CD4-positive, alpha-beta T cell (primary cell): ENCODE results near the gene PKLR. TPM values are rescaled to one million over a fixed set of nuclear protein-coding genes. Genes with fewer than 3 reads are reported as not detected.
"Not testable (repeated sequence)": the region's sequence is repeated elsewhere in the genome, so short reads cannot be mapped to it uniquely, and the experiment has no call there.

Experiments used
- ATAC-seq: fragments of 200-7000 bp; cut with Tn5 transposase; one replicate; pipeline ENCODE4 v1.10.0; 2022; ENCODE audit warnings: mild to moderate bottlenecking; ENCODE audit not compliant: poor library complexity
- CTCF ChIA-PET: fragments of 350-600 bp; sonication (Branson Sonifier 250); formaldehyde crosslinking; loops from one replicate; lab custom pipeline; 2021; ENCODE audit warnings: antibody characterized with exemption, inconsistent platforms; lab: Charles Lee
- POLR2A ChIA-PET: fragments of 350-600 bp; sonication (Branson Sonifier 250); formaldehyde crosslinking; loops from one replicate; lab custom pipeline; 2021; ENCODE audit warnings: antibody characterized with exemption, inconsistent platforms; lab: Charles Lee
- DNase-seq, 14 experiments: peaks; one replicate each; pipeline ENCODE4 v3.0.0-alpha.2; 2013 to 2020; ENCODE audit warnings: mixed read lengths in 2 of 14
- H3K27ac ChIP-seq, 2 donors: one replicate each; pipeline versions ENCODE4 v1.5.1 to v1.7.0; 2013; ENCODE audit warnings: low read length in 2 of 2, low read depth in 1 of 2, mild to moderate bottlenecking in 1 of 2
- H3K27me3 ChIP-seq, 2 experiments: 1 replicate in 1 of 2; 2 replicates in 1 of 2; pipeline versions ENCODE4 v1.6.1 to v1.7.0; 2013; ENCODE audit warnings: low read length in 2 of 2, control low read depth in 1 of 2, mild to moderate bottlenecking in 1 of 2, moderate library complexity in 1 of 2; ENCODE audit not compliant: insufficient read depth in 2 of 2, control insufficient read depth in 1 of 2
- H3K36me3 ChIP-seq: one replicate; pipeline ENCODE4 v1.6.1; 2013; ENCODE audit warnings: low read length, control low read depth; ENCODE audit not compliant: insufficient read depth
- H3K4me1 ChIP-seq: one replicate; pipeline ENCODE4 v1.6.1; 2013; ENCODE audit warnings: low read length, control low read depth; ENCODE audit not compliant: insufficient read depth
- H3K4me3 ChIP-seq: one replicate; pipeline ENCODE4 v1.5.1; 2013; ENCODE audit warnings: mild to moderate bottlenecking, low read length, moderate library complexity
- H3K9me3 ChIP-seq, 2 experiments: 1 replicate in 1 of 2; 2 replicates in 1 of 2; pipeline versions ENCODE4 v1.6.1 to v1.7.0; 2013; ENCODE audit warnings: low read length in 2 of 2, mild to moderate bottlenecking in 2 of 2, control low read depth in 1 of 2, moderate library complexity in 1 of 2; ENCODE audit not compliant: control insufficient read depth in 1 of 2, insufficient read depth in 1 of 2
- H3K27ac Mint-ChIP-seq: one replicate; pipeline ENCODE4 v1.8.0; 2020; ENCODE audit warnings: mixed read lengths
- H3K27me3 Mint-ChIP-seq: one replicate; pipeline ENCODE4 v1.8.0; 2021; ENCODE audit warnings: mixed read lengths
- H3K36me3 Mint-ChIP-seq: one replicate; pipeline ENCODE4 v1.8.0; 2021; ENCODE audit warnings: low read depth, mixed read lengths
- H3K4me1 Mint-ChIP-seq: one replicate; pipeline ENCODE4 v1.8.0; 2021; ENCODE audit warnings: low read depth, mixed read lengths
- H3K4me3 Mint-ChIP-seq: one replicate; pipeline ENCODE4 v1.8.0; 2020; ENCODE audit warnings: mild to moderate bottlenecking, mixed read lengths
- H3K9me3 Mint-ChIP-seq: one replicate; pipeline ENCODE4 v1.8.0; 2020; ENCODE audit warnings: mixed read lengths
- intact Hi-C, 2 experiments: fragments of 100-400 bp; cut with DNase I in 1 of 2; cut with micrococcal nuclease in 1 of 2; formaldehyde crosslinking; loops; one replicate each; pipeline versions ENCODE4 v1.15.1 to v1.9.0; 2023 to 2025; cut with DNase I, micrococcal nuclease
- total RNA-seq, 174 experiments: library from RNA in 2 of 174; stranded (reverse) in 2 of 174; gene quantifications; one replicate each; pipeline ENCODE4 v1.2.3 and lab custom pipeline; 2021 to 2026
- TF ChIP-seq, protein P1 (sequence below): fragments of 200-600 bp; IDR thresholded peaks from one replicate; pipeline ENCODE4 v1.8.0; 2022; ENCODE audit warnings: antibody characterized with exemption, mild to moderate bottlenecking

PKLR gene
- total RNA-seq, 2 experiments from 2014 or later, result not detected

GRCh38 chr1:155295183-155295941 lies 5.9 kb downstream of the PKLR start:
- H3K4me3 Mint-ChIP-seq, result no peak overlapping the region
- peaks cover 13% of the 10 kb centered on the region for H3K4me1 ChIP-seq
- H3K36me3 Mint-ChIP-seq, result no peaks in the 10 kb centered on the region
- intact Hi-C loops, result no loop called here
- H3K9me3 Mint-ChIP-seq, result no peaks in the 10 kb centered on the region
- H3K4me3 ChIP-seq, result no peak overlapping the region
- no peaks in the 10 kb centered on the region for H3K4me1 Mint-ChIP-seq
- POLR2A ChIA-PET, result no interaction called here
- H3K27me3 Mint-ChIP-seq, result peaks cover 35% of the 10 kb centered on the region
- CTCF ChIA-PET, result no interaction called here
- H3K27ac Mint-ChIP-seq, result no peak overlapping the region
- TF ChIP-seq, protein P1, sequence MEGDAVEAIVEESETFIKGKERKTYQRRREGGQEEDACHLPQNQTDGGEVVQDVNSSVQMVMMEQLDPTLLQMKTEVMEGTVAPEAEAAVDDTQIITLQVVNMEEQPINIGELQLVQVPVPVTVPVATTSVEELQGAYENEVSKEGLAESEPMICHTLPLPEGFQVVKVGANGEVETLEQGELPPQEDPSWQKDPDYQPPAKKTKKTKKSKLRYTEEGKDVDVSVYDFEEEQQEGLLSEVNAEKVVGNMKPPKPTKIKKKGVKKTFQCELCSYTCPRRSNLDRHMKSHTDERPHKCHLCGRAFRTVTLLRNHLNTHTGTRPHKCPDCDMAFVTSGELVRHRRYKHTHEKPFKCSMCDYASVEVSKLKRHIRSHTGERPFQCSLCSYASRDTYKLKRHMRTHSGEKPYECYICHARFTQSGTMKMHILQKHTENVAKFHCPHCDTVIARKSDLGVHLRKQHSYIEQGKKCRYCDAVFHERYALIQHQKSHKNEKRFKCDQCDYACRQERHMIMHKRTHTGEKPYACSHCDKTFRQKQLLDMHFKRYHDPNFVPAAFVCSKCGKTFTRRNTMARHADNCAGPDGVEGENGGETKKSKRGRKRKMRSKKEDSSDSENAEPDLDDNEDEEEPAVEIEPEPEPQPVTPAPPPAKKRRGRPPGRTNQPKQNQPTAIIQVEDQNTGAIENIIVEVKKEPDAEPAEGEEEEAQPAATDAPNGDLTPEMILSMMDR, result no peak
- peaks cover 25 to 28% of the 10 kb centered on the region in 2 experiments for H3K27me3 ChIP-seq
- ATAC-seq, result no peak
- no peak overlapping the region for H3K27ac ChIP-seq
- no peaks in the 10 kb centered on the region for H3K36me3 ChIP-seq
- no peak for DNase-seq
- peaks cover 0 to 18% of the 10 kb centered on the region in 2 experiments for H3K9me3 ChIP-seq

DNA sequence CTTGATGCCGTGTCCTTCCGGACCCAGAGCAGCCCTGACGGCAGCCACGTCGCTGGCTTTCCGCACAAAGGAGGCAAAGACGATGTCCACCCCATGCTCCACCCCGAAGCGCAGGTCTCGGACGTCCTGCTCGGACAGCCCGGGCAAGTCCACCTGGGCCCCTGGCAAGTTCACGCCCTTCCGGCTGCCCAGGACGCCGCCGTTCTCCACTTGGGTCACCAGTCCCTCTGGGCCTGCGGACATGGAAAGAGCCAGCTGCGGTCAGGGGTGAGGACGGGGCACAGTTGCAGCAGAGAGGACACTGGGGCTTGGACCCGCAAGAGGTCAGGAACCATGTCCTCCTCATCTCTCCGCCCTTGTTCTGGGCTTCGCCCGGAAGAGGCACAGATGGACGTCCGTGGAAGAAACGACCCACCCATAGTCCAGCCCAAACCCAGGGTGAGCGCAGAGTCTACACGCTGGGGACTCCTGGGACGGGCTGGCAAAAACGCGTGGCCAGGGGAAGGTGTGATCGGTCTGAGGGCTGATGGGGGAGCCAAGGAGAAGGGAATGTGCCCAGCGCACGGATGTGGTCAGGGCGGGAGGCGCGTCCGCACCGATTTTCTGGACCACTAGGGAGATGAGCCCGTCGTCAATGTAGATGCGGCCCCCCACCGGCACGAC lies 6.6 kb downstream of the PKLR start:
- H3K27me3 ChIP-seq, result peaks cover 25 to 28% of the 10 kb centered on the region in 2 experiments
- no peaks in the 10 kb centered on the region for H3K36me3 Mint-ChIP-seq
- ATAC-seq, result no peak
- TF ChIP-seq, protein P1, result no peak
- H3K4me3 Mint-ChIP-seq, result no peak overlapping the region
- peaks cover 35% of the 10 kb centered on the region for H3K27me3 Mint-ChIP-seq
- H3K36me3 ChIP-seq, result no peaks in the 10 kb centered on the region
- no peaks in the 10 kb centered on the region for H3K9me3 Mint-ChIP-seq
- H3K4me1 ChIP-seq, result peaks cover 13% of the 10 kb centered on the region
- intact Hi-C loops, result no loop called here
- H3K27ac Mint-ChIP-seq, result no peak overlapping the region
- no peak overlapping the region for H3K4me3 ChIP-seq
- no peak for DNase-seq
- H3K4me1 Mint-ChIP-seq, result no peaks in the 10 kb centered on the region
- H3K27ac ChIP-seq, result no peak overlapping the region
- ChIA-PET POLR2A (no interaction called here), CTCF (no interaction called here)
- peaks cover 0 to 18% of the 10 kb centered on the region in 2 experiments for H3K9me3 ChIP-seq

- Mint-ChIP-seq H3K4me3 (no peak overlapping the region), H3K4me1 (no peaks in the 10 kb centered on the region), H3K27ac (no peak overlapping the region), H3K9me3 (no peaks in the 10 kb centered on the region), H3K27me3 (peaks cover 35% of the 10 kb centered on the region), H3K36me3 (no peaks in the 10 kb centered on the region)
- intact Hi-C loops, result no loop called here
- ATAC-seq (no peak), DNase-seq (no peak)
- peaks cover 0 to 18% of the 10 kb centered on the region in 2 experiments for H3K9me3 ChIP-seq
- H3K27ac ChIP-seq, result no peak overlapping the region
- peaks cover 13% of the 10 kb centered on the region for H3K4me1 ChIP-seq
- no peak overlapping the region for H3K4me3 ChIP-seq
- TF ChIP-seq, protein P1, result no peak
- H3K27me3 ChIP-seq, result peaks cover 25 to 28% of the 10 kb centered on the region in 2 experiments
- CTCF ChIA-PET, result no interaction called here
- POLR2A ChIA-PET, result no interaction called here
- no peaks in the 10 kb centered on the region for H3K36me3 ChIP-seq
Measured at GRCh38 chr1:155293086-155293749, 8.0 kb downstream of the PKLR start.

GRCh38 chr1:155291006-155291405 lies 10.2 kb downstream of the PKLR start:
- H3K27ac ChIP-seq, H3K36me3 Mint-ChIP-seq, H3K4me1 Mint-ChIP-seq, POLR2A ChIA-PET, H3K4me3 ChIP-seq, ATAC-seq, H3K27ac Mint-ChIP-seq, intact Hi-C loops, H3K36me3 ChIP-seq, CTCF ChIA-PET, H3K4me3 Mint-ChIP-seq, DNase-seq, H3K9me3 Mint-ChIP-seq: not testable (repeated sequence)
- H3K27me3 Mint-ChIP-seq, result peaks cover 16% of the 10 kb centered on the region
- Histone ChIP-seq H3K9me3 (peaks cover 0 to 18% of the 10 kb centered on the region in 2 experiments), H3K27me3 (peaks cover 20 to 22% of the 10 kb centered on the region in 2 experiments), H3K4me1 (peaks cover 13% of the 10 kb centered on the region)
